Panc1 (cell line): ENCODE results near the gene LINC01488.

Experiments
- CTCF ChIP-seq: fragments of 450-650 bp; IDR thresholded peaks from 2 replicates; pipeline ENCODE4 v1.5.1; 2017; ENCODE audit warnings: mild to moderate bottlenecking
- REST ChIP-seq, 2 experiments: IDR thresholded peaks; 2 replicates each; pipeline ENCODE4 v1.6.1; 2011 to 2012; ENCODE audit warnings: low read depth in 2 of 2, control low read depth in 1 of 2, low read length in 1 of 2, mild to moderate bottlenecking in 1 of 2, moderate library complexity in 1 of 2; ENCODE audit not compliant: insufficient read depth in 1 of 2

GRCh38 chr11:69467196-69467595 lies 14.3 kb upstream of the LINC01488 start:
- TF ChIP-seq CTCF (no peak), REST (IDR thresholded peaks at IDR 0.05; ENCODE audit: insufficient read depth in 1 of 2, low read depth in 2 of 2, low read length in 1 of 2) (no peak)
